Upper lobe of left lung (tissue), 4 donors: ENCODE results near the gene HACD2.

Experiments used
- CTCF ChIP-seq, 6 experiments: fragments of 450-650 bp in 4 of 6; fragments of 200-600 bp in 2 of 6; sonication (generic) in 2 of 6; IDR thresholded peaks; one replicate each; pipeline ENCODE4 v1.5.1; 2016 to 2019; ENCODE audit warnings: antibody characterized with exemption in 6 of 6
- POLR2A ChIP-seq, 4 donors: fragments of 450-650 bp; IDR thresholded peaks; one replicate each; pipeline ENCODE4 v1.5.1; 2016 to 2017; ENCODE audit warnings: antibody characterized with exemption in 4 of 4, mild to moderate bottlenecking in 2 of 4
- POLR2AphosphoS5 ChIP-seq, 2 donors: sonication (generic); formaldehyde crosslinking; IDR thresholded peaks; one replicate each; pipeline ENCODE4 v1.5.1; 2017; ENCODE audit warnings: antibody characterized with exemption in 2 of 2

GRCh38 chr3:123546133-123546755 is 38.6 kb downstream of the HACD2 start:
- TF ChIP-seq CTCF (IDR thresholded peaks at IDR 0.05) (no peak), POLR2A (IDR thresholded peaks at IDR 0.05) (no peak), POLR2AphosphoS5 (IDR thresholded peaks at IDR 0.05) (no peak)
